ENCODE results near the gene PIK3C3.

- TF ChIP-seq CTCF (IDR thresholded peaks at IDR 0.05; ENCODE audit: low read depth, low read length, missing input control) (no peak), ATF3 (IDR thresholded peaks at IDR 0.05) (no peak), TAF1 (conservative IDR thresholded peaks at IDR 0.05) (no peak)
These were observed 37.0 kb downstream of the PIK3C3 start for GRCh38 chr18:41992066-41992465.
